ENCODE measurements around the gene RTTN.
"Not testable (repeated sequence)": the region's sequence is repeated elsewhere in the genome, so short reads cannot be mapped to it uniquely, and the experiment has no call there.

Gene RTTN

GRCh38 chr18:70021043-70021442 lies 184.4 kb downstream of the RTTN start:
- no peak for DNase-seq

DNA sequence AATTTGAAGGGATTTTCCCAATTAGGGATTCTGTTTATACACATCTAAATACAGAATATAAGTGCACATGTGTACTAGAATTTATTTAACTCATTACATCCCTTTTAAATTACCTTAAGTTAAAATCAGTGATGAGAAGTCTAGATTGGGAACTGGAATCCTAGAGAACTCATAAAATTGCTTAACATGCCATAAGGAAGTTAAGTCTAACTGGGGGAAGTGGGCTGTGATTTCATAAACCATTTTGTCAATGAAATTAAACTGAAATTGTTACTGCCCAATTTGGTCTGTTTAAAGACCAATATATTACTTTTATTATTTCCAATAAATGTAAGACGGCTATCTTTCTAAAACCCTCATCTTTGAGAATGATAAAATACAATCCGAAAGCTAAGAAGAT lies 185.5 kb downstream of the RTTN start:
- DNase-seq: no peak

DNA sequence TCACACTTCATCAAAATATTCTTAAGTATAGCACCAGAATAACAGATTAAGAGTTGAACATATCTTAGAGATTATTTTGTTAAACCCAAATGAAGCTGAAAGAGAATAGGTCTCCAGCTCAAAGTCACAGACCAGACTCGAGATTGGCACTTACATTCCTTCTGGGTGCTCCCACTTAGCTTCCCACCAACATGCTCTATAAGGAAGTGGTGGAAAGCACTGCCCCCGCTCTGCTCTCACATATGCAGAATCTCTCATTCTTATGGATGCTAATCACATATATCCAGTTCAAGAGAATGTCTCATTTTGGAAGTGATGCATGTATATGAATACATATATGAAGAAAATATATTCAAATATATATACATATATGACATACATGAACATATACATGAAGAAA lies 186.4 kb downstream of the RTTN start:
- DNase-seq: no peak

DNA sequence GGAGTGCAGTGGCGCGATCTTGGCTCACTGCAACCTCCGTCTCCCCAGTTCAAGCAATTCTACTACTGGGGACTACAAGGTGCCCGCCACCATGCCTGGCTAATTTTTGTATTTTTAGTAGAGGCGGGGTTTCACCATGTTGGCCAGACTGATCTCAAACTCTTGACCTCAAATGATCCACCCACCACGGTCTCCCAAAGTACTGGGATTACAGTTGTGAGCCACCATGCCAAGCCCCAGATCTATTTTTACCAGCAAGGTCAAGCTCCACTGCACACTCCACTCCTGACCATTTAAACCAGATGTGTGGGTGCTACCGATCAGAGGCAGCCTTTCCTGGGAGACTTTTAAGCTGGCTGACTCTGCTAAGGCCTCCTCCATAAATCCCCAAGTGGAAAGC lies 190.4 kb downstream of the RTTN start:
- DNase-seq: no peak

- DNase-seq: no peak
These were observed 199.9 kb downstream of the RTTN start for GRCh38 chr18:70005580-70005979.

GRCh38 chr18:70004696-70005095 lies 200.8 kb downstream of the RTTN start:
- no peak for DNase-seq

- DNase-seq: no peak
These were observed 205.8 kb downstream of the RTTN start for GRCh38 chr18:69999656-70000055.

DNA sequence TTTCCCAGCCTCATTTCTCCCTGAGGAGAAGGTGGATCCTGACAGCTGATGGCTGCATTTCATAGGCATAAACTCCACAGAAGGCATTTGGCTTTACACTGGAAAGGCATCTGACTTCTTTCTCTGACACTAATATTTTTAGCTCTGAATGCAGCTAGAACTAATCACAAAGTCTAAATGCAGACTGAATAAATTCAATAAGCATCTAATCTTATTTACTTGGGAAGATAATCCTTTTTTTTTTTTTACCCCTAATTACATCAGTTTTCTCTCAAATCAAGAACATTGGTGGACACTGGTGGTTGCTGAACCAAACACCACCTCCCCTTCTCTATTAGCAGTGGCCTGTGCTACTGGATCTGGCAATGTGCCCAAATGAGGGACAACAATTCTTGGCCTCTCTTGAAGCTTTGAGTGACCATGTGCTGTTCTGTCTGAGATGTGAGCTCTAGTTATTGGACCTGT lies 206.9 kb downstream of the RTTN start:
- DNase-seq: no peak

DNA sequence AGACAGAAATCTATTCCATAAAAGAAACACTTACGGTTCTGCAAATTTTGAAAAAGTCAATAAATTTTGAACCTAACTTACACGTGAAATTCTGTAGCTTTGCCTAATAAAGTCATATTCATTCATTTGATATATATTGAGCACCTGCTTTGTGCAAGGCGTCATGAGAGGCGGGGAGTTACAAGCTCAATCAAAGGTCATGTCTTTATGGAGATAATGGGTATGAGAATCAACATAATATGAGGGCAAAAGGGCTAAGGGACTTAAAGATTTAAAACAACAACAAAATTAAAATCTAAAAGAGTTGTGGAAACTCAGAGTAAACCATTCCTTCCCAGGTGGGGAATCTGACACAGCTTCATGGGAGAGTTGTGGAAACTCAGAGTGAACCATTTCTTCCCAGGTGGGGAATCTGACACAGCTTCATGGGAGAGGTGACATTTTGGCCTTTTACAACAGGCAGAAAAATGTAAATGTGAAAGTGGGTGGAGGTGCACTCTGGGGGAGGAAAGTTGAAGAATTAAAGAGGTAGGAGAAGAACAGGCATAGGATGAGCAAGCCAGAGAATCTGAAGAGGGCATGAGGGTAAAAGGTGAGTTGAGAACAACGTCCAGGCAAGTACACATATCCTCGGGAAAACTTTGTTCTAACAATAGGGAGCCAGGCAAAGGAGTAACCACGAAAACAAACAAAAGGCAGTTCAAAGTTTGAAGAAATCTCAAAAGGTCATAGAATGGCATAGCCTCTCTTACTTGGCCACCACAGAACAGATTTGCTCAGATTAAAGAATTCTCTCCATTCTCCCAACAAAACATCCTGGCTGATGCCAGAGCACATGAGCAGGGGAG lies 208.3 kb downstream of the RTTN start:
- no peak for DNase-seq

DNA sequence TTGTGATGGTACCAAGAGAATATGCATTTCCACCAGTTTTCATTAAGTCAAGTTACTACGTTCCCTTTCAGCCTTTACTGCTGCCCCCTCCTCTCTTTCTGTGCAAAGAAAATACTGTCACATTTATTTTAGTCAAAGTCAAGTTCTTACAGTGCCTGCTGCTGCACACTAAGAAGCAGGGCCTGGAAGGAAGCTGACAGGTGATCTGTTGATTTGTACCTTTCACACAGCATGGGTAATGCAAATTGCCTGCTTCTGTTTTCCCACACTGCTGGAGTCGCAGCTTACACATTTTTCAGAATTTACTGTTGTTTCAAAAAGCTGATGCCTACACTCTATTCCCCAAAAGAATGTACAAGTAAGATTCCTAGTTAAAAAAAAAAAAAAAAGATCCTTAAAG lies 209.1 kb downstream of the RTTN start:
- no peak for DNase-seq

GRCh38 chr18:69995774-69996173 lies 209.7 kb downstream of the RTTN start:
- DNase-seq: no peak

- no peak for DNase-seq
These were observed 212.7 kb downstream of the RTTN start for GRCh38 chr18:69992776-69993175.

GRCh38 chr18:69987870-69988269 lies 217.6 kb downstream of the RTTN start:
- no peak for DNase-seq

GRCh38 chr18:69985239-69985638 lies 220.2 kb downstream of the RTTN start:
- no peak for DNase-seq

GRCh38 chr18:69982417-69982816 lies 223.1 kb downstream of the RTTN start:
- DNase-seq: no peak

DNA sequence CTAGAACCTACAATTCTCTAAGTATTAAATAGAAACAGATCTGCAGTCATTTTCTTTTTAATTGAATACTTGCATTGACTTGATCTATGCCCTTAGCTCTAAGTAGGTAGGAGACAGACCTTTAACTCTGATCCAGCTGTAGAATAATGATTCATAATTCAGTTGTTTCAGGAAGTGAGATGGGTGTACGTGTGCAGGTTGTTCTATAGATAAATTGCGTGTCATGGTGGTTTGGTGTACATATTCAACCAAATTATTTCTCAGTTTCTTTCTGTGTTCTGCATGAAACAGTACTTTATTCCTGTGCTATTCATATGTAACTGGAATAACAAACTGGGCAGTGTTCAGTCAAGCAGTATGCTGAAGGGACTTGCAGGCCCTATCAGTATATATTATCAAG lies 223.5 kb downstream of the RTTN start:
- no peak for DNase-seq

GRCh38 chr18:69980982-69981804 lies 224.3 kb downstream of the RTTN start:
- no peak for DNase-seq

GRCh38 chr18:69980509-69980908 lies 225.0 kb downstream of the RTTN start:
- DNase-seq: no peak

GRCh38 chr18:69978732-69979715 lies 226.5 kb downstream of the RTTN start:
- DNase-seq: no peak

- not testable (repeated sequence) for DNase-seq
These were observed 230.2 kb downstream of the RTTN start for GRCh38 chr18:69975294-69975693.

DNA sequence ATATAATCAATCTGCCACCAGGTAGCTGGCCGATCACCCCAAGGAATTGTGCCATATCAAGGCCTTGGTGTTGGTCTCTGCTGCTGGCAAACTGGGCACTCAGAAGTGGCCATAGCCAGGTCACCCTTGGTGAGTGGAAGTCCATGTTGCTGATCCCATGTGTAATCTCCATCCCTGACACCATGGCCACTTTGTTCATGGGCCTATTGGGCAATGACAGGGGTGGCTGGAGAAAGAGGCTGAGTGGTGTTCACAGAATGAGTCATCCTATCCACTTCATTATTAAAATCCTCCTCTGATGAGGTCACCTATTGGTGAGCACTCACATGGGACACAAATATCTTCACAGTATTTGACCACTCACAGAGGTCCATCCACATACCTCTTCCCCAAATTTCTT lies 231.1 kb downstream of the RTTN start:
- no peak for DNase-seq

DNA sequence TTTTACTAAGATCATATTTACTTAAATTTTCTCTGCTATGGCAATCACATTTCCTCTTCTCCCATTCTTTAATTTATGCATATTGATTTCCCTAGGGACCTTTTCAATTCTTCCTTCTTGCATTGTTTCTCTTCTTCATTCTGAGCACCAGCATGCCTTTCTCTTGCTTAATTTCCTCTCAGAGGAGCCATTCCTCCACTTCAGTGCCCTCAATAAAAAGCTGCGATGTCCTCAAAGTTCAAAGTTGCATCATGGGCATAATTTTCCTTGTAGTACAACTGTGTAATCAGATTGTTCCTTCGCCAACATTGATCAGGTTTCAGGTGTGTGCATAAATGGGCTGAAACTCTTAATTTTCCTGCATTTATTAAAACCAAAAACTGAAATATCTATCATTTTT lies 236.0 kb downstream of the RTTN start:
- DNase-seq: no peak

DNA sequence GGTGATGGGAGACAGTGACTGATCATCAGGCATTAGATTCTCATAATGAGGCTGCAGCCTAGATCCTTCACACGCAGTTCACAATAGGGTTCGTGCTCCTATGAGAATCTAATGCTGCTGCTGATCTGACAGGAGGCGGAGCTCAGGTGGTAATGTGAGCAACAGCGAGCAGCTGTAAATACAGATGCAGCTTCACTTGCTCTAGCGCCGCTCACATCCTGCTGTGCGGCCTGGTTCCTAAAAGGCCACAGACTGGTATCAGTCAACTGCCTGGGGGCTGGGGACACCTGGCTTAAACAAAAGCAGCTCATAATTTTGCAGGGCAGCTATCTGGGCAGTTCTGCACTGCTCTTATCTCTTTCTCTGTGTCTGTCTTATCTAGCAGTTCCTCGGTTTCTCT lies 237.4 kb downstream of the RTTN start:
- no peak for DNase-seq

All from NCI-H1105 treated with DMSO at 0.1 percent for 48 hours (cell line).